MCF 10A (cell line): ENCODE measurements around the gene ASCC3. TPM values are rescaled to one million over a fixed set of nuclear protein-coding genes. Genes with fewer than 3 reads are reported as not detected.

ENCODE experiments used
- BruUV-seq: library from RNA; stranded (reverse); fragments of 400-500 nt; replicated peaks from 2 replicates; lab custom pipeline; 2021; lab: Mats Ljungman, UMichigan
- CTCF ChIA-PET: fragments of 300-600 bp; sonication (Branson Sonifier 250); formaldehyde crosslinking; extraction: SDS; loops from one replicate; lab custom pipeline; 2021; ENCODE audit warnings: antibody characterized with exemption, inconsistent platforms; lab: Yijun Ruan, JAX
- POLR2A ChIA-PET: fragments of 300-600, 350-650 bp; sonication (Branson Sonifier 250); formaldehyde crosslinking; extraction: SDS; loops from one replicate; lab custom pipeline; 2020; ENCODE audit warnings: antibody characterized with exemption, inconsistent platforms; lab: Yijun Ruan, JAX
- DNase-seq: peaks from one replicate; pipeline ENCODE4 v3.0.0-alpha.2; 2018; ENCODE audit not compliant: unreplicated experiment
- H3K27ac Mint-ChIP-seq: one replicate; pipeline ENCODE4 v1.8.0; 2022; ENCODE audit warnings: mild to moderate bottlenecking, low read depth, mixed read lengths; ENCODE audit not compliant: unreplicated experiment
- H3K27me3 Mint-ChIP-seq: one replicate; pipeline ENCODE4 v1.8.0; 2022; ENCODE audit warnings: mixed read lengths; ENCODE audit not compliant: insufficient read depth, unreplicated experiment
- H3K36me3 Mint-ChIP-seq: one replicate; pipeline ENCODE4 v1.8.0; 2022; ENCODE audit warnings: mild to moderate bottlenecking, moderate library complexity, mixed read lengths; ENCODE audit not compliant: insufficient read depth, unreplicated experiment
- H3K4me1 Mint-ChIP-seq: one replicate; pipeline ENCODE4 v1.8.0; 2022; ENCODE audit warnings: mixed read lengths; ENCODE audit not compliant: insufficient read depth, unreplicated experiment
- H3K4me3 Mint-ChIP-seq: one replicate; pipeline ENCODE4 v1.8.0; 2022; ENCODE audit warnings: mild to moderate bottlenecking, moderate library complexity, mixed read lengths; ENCODE audit not compliant: unreplicated experiment
- H3K9me3 Mint-ChIP-seq: one replicate; pipeline ENCODE4 v1.8.0; 2022; ENCODE audit warnings: mixed read lengths; ENCODE audit not compliant: unreplicated experiment
- CTCF ChIP-seq: fragments of 200-600 bp; IDR thresholded peaks from one replicate; pipeline ENCODE4 v1.8.0; 2022; ENCODE audit warnings: antibody characterized with exemption, mild to moderate bottlenecking; ENCODE audit not compliant: unreplicated experiment
- intact Hi-C: fragments of 100-400 bp; cut with micrococcal nuclease; formaldehyde crosslinking; loops from 2 replicates; pipeline ENCODE4 v1.14.1; 2022
- total RNA-seq: library from RNA; stranded (reverse); gene quantifications from 2 replicates; pipeline ENCODE4 v1.2.3, GENCODE V29; 2022

ASCC3 gene
- total RNA-seq, 1 experiment from 2014 or later = 85.0 TPM

- peaks cover 22% of the 10 kb centered on the region for H3K36me3 Mint-ChIP-seq
- intact Hi-C loops = no loop called here
- ChIA-PET CTCF (no interaction called here), POLR2A (no interaction called here)
- H3K27ac Mint-ChIP-seq = no peak overlapping the region
- no peak overlapping the region for H3K4me3 Mint-ChIP-seq
- DNase-seq = no peak
- H3K27me3 Mint-ChIP-seq = no peaks in the 10 kb centered on the region
- H3K4me1 Mint-ChIP-seq = peaks cover 5% of the 10 kb centered on the region
- H3K9me3 Mint-ChIP-seq = no peaks in the 10 kb centered on the region
- no TSS peak for BruUV-seq
- TF ChIP-seq CTCF = no peak
These were observed 149.7 kb downstream of the ASCC3 start for GRCh38 chr6:100731411-100731810.

- TF ChIP-seq CTCF = no peak
- no peak overlapping the region for H3K27ac Mint-ChIP-seq
- no peak overlapping the region for H3K4me3 Mint-ChIP-seq
- intact Hi-C loops = no loop called here
- POLR2A ChIA-PET = interaction anchor here (1.2 kb wide), 1 partner anchor 43 kb away, joined by 3 read pairs; no protein-coding TSS in a partner anchor
- H3K27me3 Mint-ChIP-seq = no peaks in the 10 kb centered on the region
- no TSS peak for BruUV-seq
- peaks cover 5% of the 10 kb centered on the region for H3K4me1 Mint-ChIP-seq
- no peak for DNase-seq
- peaks cover 22% of the 10 kb centered on the region for H3K36me3 Mint-ChIP-seq
- CTCF ChIA-PET = interaction anchor here (1.3 kb wide), 1 partner anchor 20 kb away, joined by 3 read pairs; no protein-coding TSS in a partner anchor
- no peaks in the 10 kb centered on the region for H3K9me3 Mint-ChIP-seq
These were observed 150.8 kb downstream of the ASCC3 start for GRCh38 chr6:100730001-100730980.

GRCh38 chr6:100726666-100727065, 154.5 kb downstream of the ASCC3 start:
- Mint-ChIP-seq H3K9me3 (no peaks in the 10 kb centered on the region), H3K4me3 (no peak overlapping the region), H3K27ac (no peak overlapping the region), H3K36me3 (peaks cover 20% of the 10 kb centered on the region), H3K4me1 (peaks cover 5% of the 10 kb centered on the region), H3K27me3 (no peaks in the 10 kb centered on the region)
- TF ChIP-seq CTCF = no peak
- BruUV-seq = no TSS peak
- ChIA-PET CTCF (no interaction called here), POLR2A (no interaction called here)
- intact Hi-C loops = no loop called here
- no peak for DNase-seq

- Mint-ChIP-seq H3K27ac (no peak overlapping the region), H3K27me3 (no peaks in the 10 kb centered on the region), H3K4me1 (peaks cover 14% of the 10 kb centered on the region), H3K4me3 (no peak overlapping the region), H3K9me3 (no peaks in the 10 kb centered on the region), H3K36me3 (peaks cover 20% of the 10 kb centered on the region)
- no peak for DNase-seq
- ChIA-PET CTCF (interaction anchor here (1.1 kb wide), 1 partner anchor 617 kb away, joined by 3 read pairs; no protein-coding TSS in a partner anchor), POLR2A (interaction anchor here (0.7 kb wide), 1 partner anchor 719 kb away, joined by 3 read pairs; no protein-coding TSS in a partner anchor)
- intact Hi-C loops = no loop called here
- no TSS peak for BruUV-seq
- TF ChIP-seq CTCF = no peak
These were observed 156.4 kb downstream of the ASCC3 start for GRCh38 chr6:100724696-100725095.
